Smooth muscle cell (in vitro differentiated cells): ENCODE results near the gene CFAP74. TPM values are rescaled to one million over a fixed set of nuclear protein-coding genes. Genes with fewer than 3 reads are reported as not detected.
"Not testable (repeated sequence)": the region's sequence is repeated elsewhere in the genome, so short reads cannot be mapped to it uniquely, and the experiment has no call there.

Experiments
- DNase-seq: peaks from one replicate; lab custom pipeline; 2025; ENCODE audit not compliant: unreplicated experiment; lab: John Stamatoyannopoulos, UW
- H2AFZ ChIP-seq: fragments of 200-600 bp; sonication (generic); 2 replicates; pipeline ENCODE4 v1.6.0; 2016; ENCODE audit warnings: antibody characterized with exemption, low read depth, mild to moderate bottlenecking
- H3F3A ChIP-seq: fragments of 200-600 bp; sonication (generic); 2 replicates; pipeline ENCODE4 v1.6.0; 2017; ENCODE audit warnings: antibody characterized with exemption, low read depth
- H3K27ac ChIP-seq: fragments of 200-600 bp; sonication (generic); 2 replicates; pipeline ENCODE4 v1.5.1; 2016; ENCODE audit warnings: low read depth, mild to moderate bottlenecking
- H3K27me3 ChIP-seq: fragments of 200-600 bp; sonication (generic); 2 replicates; pipeline ENCODE4 v1.6.1; 2016; ENCODE audit warnings: low read depth, mild to moderate bottlenecking
- H3K36me3 ChIP-seq: fragments of 200-600 bp; sonication (generic); 2 replicates; pipeline ENCODE4 v1.5.1; 2016; ENCODE audit warnings: low read depth
- H3K4me1 ChIP-seq: fragments of 200-600 bp; sonication (generic); 2 replicates; pipeline ENCODE4 v1.5.1; 2016; ENCODE audit warnings: low read depth
- H3K4me2 ChIP-seq: fragments of 200-600 bp; sonication (generic); 2 replicates; pipeline ENCODE4 v1.6.0; 2016; ENCODE audit warnings: mild to moderate bottlenecking
- H3K4me3 ChIP-seq: fragments of 200-600 bp; sonication (generic); 2 replicates; pipeline ENCODE4 v1.5.1; 2016; ENCODE audit warnings: mild to moderate bottlenecking
- H3K79me2 ChIP-seq: fragments of 200-600 bp; sonication (generic); 2 replicates; pipeline ENCODE4 v1.6.0; 2016; ENCODE audit warnings: low read depth, mild to moderate bottlenecking
- H3K9ac ChIP-seq: fragments of 200-600 bp; sonication (generic); 2 replicates; pipeline ENCODE4 v1.6.0; 2016; ENCODE audit warnings: low read depth
- H3K9me3 ChIP-seq: fragments of 200-600 bp; sonication (generic); replicated peaks from 2 replicates; pipeline ENCODE4 v1.5.1; 2016; ENCODE audit warnings: low read depth
- H4K20me1 ChIP-seq: fragments of 200-600 bp; sonication (generic); 2 replicates; pipeline ENCODE4 v1.6.0; 2016; ENCODE audit warnings: low read depth
- WGBS: methylation state at CpG from one replicate; pipeline ENCODE4 v1.1.7; 2016; ENCODE audit warnings: low lambda C conversion rate; 5-methylcytosine and 5-hydroxymethylcytosine counted together
- polyA plus RNA-seq: library from polyadenylated mRNA; unstranded; fragments of >200 nt; fragmentation: Nextera tagmentation; extraction: Ambion mirVana; gene quantifications from 2 replicates; pipeline ENCODE4 v1.2.1, GENCODE V29; 2016
- total RNA-seq: library from RNA; depleted of rRNA; stranded (reverse); fragments of >200 nt; gene quantifications from 2 replicates; pipeline ENCODE4 v1.2.3, GENCODE V29; 2014
- TF ChIP-seq, protein P1 (sequence below): fragments of 200-600 bp; sonication (generic); IDR thresholded peaks from 2 replicates; pipeline ENCODE4 v1.5.1; 2017; ENCODE audit warnings: borderline replicate concordance, mild to moderate bottlenecking, antibody characterized with exemption; ENCODE audit not compliant: insufficient read depth, poor library complexity, severe bottlenecking

The CFAP74 gene
- total and polyA plus RNA-seq, 2 experiments from 2014 or later = not detected

DNA sequence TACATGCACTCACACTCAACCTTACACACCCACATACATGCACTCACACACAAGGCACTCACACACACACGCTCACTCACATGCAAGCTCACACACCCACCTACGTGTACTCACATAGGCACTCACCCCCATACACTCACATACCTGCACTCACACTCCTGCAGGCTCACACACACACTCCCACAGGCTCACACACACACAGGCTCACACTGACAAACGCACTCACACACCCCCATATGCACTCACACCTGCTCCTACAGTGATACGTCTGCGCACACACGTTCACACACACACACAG is 65.4 kb downstream of the CFAP74 start:
- TF ChIP-seq, protein P1, sequence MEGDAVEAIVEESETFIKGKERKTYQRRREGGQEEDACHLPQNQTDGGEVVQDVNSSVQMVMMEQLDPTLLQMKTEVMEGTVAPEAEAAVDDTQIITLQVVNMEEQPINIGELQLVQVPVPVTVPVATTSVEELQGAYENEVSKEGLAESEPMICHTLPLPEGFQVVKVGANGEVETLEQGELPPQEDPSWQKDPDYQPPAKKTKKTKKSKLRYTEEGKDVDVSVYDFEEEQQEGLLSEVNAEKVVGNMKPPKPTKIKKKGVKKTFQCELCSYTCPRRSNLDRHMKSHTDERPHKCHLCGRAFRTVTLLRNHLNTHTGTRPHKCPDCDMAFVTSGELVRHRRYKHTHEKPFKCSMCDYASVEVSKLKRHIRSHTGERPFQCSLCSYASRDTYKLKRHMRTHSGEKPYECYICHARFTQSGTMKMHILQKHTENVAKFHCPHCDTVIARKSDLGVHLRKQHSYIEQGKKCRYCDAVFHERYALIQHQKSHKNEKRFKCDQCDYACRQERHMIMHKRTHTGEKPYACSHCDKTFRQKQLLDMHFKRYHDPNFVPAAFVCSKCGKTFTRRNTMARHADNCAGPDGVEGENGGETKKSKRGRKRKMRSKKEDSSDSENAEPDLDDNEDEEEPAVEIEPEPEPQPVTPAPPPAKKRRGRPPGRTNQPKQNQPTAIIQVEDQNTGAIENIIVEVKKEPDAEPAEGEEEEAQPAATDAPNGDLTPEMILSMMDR = no peak
- no peak overlapping the region for H3K4me2 ChIP-seq
- H3K4me1 ChIP-seq = no peaks in the 10 kb centered on the region
- H3K9me3 ChIP-seq = no peaks in the 10 kb centered on the region
- H2AFZ ChIP-seq = no peak overlapping the region
- DNase-seq = no peak
- no peaks in the 10 kb centered on the region for H3K27me3 ChIP-seq
- H3K36me3 ChIP-seq = no peaks in the 10 kb centered on the region
- no peak overlapping the region for H3K4me3 ChIP-seq
- no peaks in the 10 kb centered on the region for H3K79me2 ChIP-seq
- no peaks in the 10 kb centered on the region for H4K20me1 ChIP-seq
- no peaks in the 10 kb centered on the region for H3F3A ChIP-seq
- no peak overlapping the region for H3K9ac ChIP-seq
- 79% methylated on average over 6 of the region's 6 CpGs for WGBS
- H3K27ac ChIP-seq = no peak overlapping the region

DNA sequence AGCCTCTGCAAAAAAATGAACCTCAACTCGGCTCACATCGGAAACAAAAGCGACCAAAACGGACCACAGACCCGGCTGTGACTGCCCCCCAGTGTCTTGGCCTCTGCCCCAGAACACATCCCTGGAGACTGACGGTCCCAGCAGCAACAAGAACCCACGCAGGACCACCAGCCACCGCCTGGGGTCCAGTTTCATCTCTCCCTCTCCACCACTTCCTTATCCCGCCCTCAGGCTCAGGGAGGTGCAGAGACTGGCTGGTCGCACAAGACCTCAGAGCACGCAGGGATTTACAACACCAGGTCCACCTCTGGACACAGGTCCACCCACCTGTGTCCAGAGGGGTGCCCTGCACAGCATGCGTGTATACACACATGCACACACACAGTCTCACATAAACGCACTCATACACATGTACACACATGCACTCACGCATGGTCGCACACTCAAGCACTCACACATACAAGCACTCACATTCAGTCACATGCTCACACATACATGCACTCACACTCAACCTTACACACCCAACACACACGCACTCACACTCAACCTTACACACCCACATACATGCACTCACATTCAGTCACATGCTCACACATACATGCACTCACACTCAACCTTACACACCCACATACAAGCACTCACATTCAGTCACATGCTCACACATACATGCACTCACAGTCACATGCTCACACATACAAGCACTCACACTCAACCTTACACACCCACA is 65.9 kb downstream of the CFAP74 start:
- Histone ChIP-seq H3K36me3 (no peaks in the 10 kb centered on the region), H3K4me2 (no peak overlapping the region), H3K27me3 (no peaks in the 10 kb centered on the region), H3K9ac (no peak overlapping the region), H4K20me1 (no peaks in the 10 kb centered on the region), H3K4me1 (no peaks in the 10 kb centered on the region), H3K4me3 (no peak overlapping the region), H3F3A (no peaks in the 10 kb centered on the region), H3K27ac (no peak overlapping the region), H3K9me3 (no peaks in the 10 kb centered on the region), H2AFZ (no peak overlapping the region), H3K79me2 (no peaks in the 10 kb centered on the region)
- 93% methylated on average over 16 of the region's 16 CpGs for WGBS
- no peak for DNase-seq
- TF ChIP-seq, protein P1 = no peak

DNA sequence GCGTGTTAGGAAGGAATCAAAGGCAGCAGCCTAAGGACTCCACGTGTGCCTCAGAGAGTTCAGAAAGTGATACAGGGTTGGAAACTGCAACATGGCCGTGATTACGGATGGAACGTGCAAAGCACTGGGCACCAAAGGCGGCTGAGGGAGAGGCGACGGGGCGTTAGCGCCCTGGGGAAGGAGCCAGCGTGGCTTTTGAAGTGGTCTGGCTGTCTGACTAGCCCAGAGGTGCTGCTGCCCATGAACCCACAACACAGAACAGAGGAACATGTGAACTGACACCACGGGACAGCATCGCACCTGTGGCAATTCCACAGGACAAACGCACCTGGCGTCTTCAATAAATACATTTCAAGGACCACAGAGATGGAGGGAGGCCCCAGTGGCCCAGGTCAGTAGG is 66.5 kb downstream of the CFAP74 start:
- 92% methylated on average over 15 of the region's 15 CpGs for WGBS
- no peak overlapping the region for H2AFZ ChIP-seq
- no peak for DNase-seq
- no peaks in the 10 kb centered on the region for H3K79me2 ChIP-seq
- H3K36me3 ChIP-seq = no peaks in the 10 kb centered on the region
- no peaks in the 10 kb centered on the region for H3K27me3 ChIP-seq
- TF ChIP-seq, protein P1 = no peak
- no peaks in the 10 kb centered on the region for H3K9me3 ChIP-seq
- H3K27ac ChIP-seq = no peak overlapping the region
- no peaks in the 10 kb centered on the region for H3F3A ChIP-seq
- H4K20me1 ChIP-seq = no peaks in the 10 kb centered on the region
- H3K9ac ChIP-seq = no peak overlapping the region
- no peak overlapping the region for H3K4me2 ChIP-seq
- no peaks in the 10 kb centered on the region for H3K4me1 ChIP-seq
- no peak overlapping the region for H3K4me3 ChIP-seq

DNA sequence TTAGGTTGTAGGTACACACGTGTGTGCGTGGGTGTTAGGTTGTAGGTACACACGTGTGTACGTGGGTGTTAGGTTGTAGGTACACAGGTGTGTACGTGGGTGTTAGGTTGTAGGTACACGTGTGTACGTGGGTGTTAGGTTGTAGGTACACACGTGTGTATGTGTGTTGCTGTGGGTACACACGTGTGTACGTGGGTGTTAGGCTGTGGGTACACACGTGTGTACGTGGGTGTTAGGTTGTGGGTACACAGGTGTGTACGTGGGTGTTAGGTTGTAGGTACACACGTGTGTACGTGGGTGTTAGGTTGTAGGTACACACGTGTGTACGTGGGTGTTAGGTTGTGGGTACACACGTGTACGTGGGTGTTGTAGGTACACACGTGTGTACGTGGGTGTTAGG is 68.7 kb downstream of the CFAP74 start:
- H3K9me3 ChIP-seq, H3K36me3 ChIP-seq, H3K9ac ChIP-seq, H4K20me1 ChIP-seq, H2AFZ ChIP-seq, H3F3A ChIP-seq, H3K4me1 ChIP-seq, H3K4me3 ChIP-seq, H3K79me2 ChIP-seq, DNase-seq, H3K27ac ChIP-seq, H3K4me2 ChIP-seq, H3K27me3 ChIP-seq: not testable (repeated sequence)
- 94% methylated on average over 16 of the region's 21 CpGs for WGBS
